DMS53 treated with DMSO at 0.1 percent for 48 hours (cell line): ENCODE results near the gene G6PC3.

Source experiments
- DNase-seq: peaks from one replicate; lab custom pipeline; 2025; ENCODE audit not compliant: unreplicated experiment; lab: John Stamatoyannopoulos, UW

G6PC3 gene

DNA sequence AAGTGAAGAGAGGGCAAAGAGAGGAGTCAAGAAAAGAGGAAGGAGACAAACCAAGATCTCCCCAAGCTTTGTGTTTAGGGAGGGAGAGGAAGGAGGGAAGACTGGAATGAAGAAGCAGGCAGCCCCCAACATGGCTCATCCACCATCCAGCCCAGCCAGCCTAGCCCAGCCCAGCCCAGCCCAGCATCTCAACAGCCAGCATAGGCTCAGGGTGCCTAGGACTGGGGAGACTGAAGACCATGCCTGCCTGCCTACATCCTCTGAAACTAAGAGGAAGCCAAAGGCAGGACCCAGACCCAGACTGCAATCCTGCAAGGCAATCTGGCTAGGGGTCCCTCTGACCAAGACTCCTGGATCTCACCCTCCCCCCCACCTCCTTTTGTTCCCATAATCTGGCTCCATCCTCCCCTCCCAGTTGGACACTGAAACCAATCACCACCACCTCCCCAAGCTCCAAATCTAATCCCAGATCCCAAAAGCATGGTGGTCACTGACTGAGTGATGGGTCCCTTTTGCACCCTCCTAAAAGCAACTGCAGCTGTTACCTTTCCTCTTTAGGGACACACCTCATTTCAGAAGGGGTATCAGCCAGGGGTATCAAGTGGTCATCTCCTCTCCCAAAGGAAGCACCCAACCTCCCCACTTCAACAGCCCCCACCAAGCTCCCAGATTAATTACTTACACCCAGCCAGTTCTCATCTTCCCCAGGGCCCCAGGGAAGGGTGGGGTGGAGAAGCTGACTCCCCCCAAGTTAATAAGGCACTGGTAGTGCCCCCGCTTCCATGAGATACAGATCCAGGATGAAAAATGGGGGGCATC, 51.7 kb downstream of the G6PC3 start:
- DNase-seq: no peak

- DNase-seq: no peak
These were observed 52.4 kb downstream of the G6PC3 start for GRCh38 chr17:44122816-44123355.

GRCh38 chr17:44123356-44124117, 53.0 kb downstream of the G6PC3 start, which contains the start of gene HDAC5:
HDAC5 (minus strand) TSS chr17:44123641; CDS start chr17:44117515, 6,126 bp downstream.
- peak; percentile 87 for DNase-seq

GRCh38 chr17:44124118-44124438, 53.5 kb downstream of the G6PC3 start:
- no peak for DNase-seq
